PC-9 (cell line): ENCODE measurements around the gene FSTL1. TPM values are rescaled to one million over a fixed set of nuclear protein-coding genes. Genes with fewer than 3 reads are reported as not detected.

ENCODE experiments used
- BruUV-seq: library from RNA; stranded (reverse); fragments of 400-500 nt; replicated peaks from 2 replicates; lab custom pipeline; 2021; lab: Mats Ljungman, UMichigan
- CTCF ChIA-PET: fragments of 300-600 bp; sonication (Branson Sonifier 250); formaldehyde crosslinking; loops from one replicate; lab custom pipeline; 2022; ENCODE audit warnings: antibody characterized with exemption; lab: Charles Lee
- POLR2A ChIA-PET: fragments of 300-600 bp; sonication (Branson Sonifier 250); formaldehyde crosslinking; loops from one replicate; lab custom pipeline; 2022; ENCODE audit warnings: antibody characterized with exemption; ENCODE audit not compliant: unreplicated experiment; lab: Charles Lee
- DNase-seq, 2 experiments: peaks; one replicate each; pipeline versions ENCODE4 v3.0.0 to v3.0.0-alpha.2; 2015 to 2022; ENCODE audit warnings: mixed read lengths in 1 of 2
- H2AFZ ChIP-seq: fragments of 200-600 bp; sonication (generic); 2 replicates; pipeline ENCODE4 v1.8.1; 2017; ENCODE audit warnings: antibody characterized with exemption
- H3F3A ChIP-seq: fragments of 200-600 bp; sonication (generic); 2 replicates; pipeline ENCODE4 v1.8.1; 2017; ENCODE audit warnings: antibody characterized with exemption, mild to moderate bottlenecking, low read depth; ENCODE audit not compliant: insufficient read depth
- H3K27ac ChIP-seq: fragments of 200-600 bp; sonication (generic); 2 replicates; pipeline ENCODE4 v1.6.1; 2016; ENCODE audit warnings: mixed run types
- H3K27me3 ChIP-seq: fragments of 200-600 bp; sonication (generic); 2 replicates; pipeline ENCODE4 v1.6.1; 2016; ENCODE audit warnings: low read depth, mixed run types; ENCODE audit not compliant: insufficient read depth
- H3K36me3 ChIP-seq: fragments of 200-600 bp; sonication (generic); 2 replicates; pipeline ENCODE4 v1.6.1; 2016; ENCODE audit warnings: low read depth, mixed run types
- H3K4me1 ChIP-seq: fragments of 200-600 bp; sonication (generic); replicated peaks from 2 replicates; pipeline ENCODE4 v1.6.1; 2016; ENCODE audit warnings: mixed run types; ENCODE audit not compliant: insufficient read depth
- H3K4me2 ChIP-seq: fragments of 200-600 bp; sonication (generic); 2 replicates; pipeline ENCODE4 v1.6.1; 2017; ENCODE audit warnings: mixed run types
- H3K4me3 ChIP-seq: fragments of 200-600 bp; sonication (generic); 2 replicates; pipeline ENCODE4 v1.6.1; 2016; ENCODE audit warnings: mixed run types
- H3K79me2 ChIP-seq: fragments of 200-600 bp; sonication (generic); 2 replicates; pipeline ENCODE4 v1.6.1; 2017; ENCODE audit warnings: low read depth, mixed run types
- H3K9me2 ChIP-seq: fragments of 200-600 bp; sonication (generic); 2 replicates; pipeline ENCODE4 v1.8.1; 2017; ENCODE audit warnings: mild to moderate bottlenecking; ENCODE audit not compliant: insufficient read depth
- H3K9me3 ChIP-seq: fragments of 200-600 bp; sonication (generic); 2 replicates; pipeline ENCODE4 v1.8.1; 2016; ENCODE audit warnings: low read depth; ENCODE audit not compliant: insufficient read depth
- H4K20me1 ChIP-seq: fragments of 200-600 bp; sonication (generic); 2 replicates; pipeline ENCODE4 v1.8.1; 2017; ENCODE audit not compliant: insufficient read depth
- CTCF ChIP-seq: fragments of 200-600 bp; sonication (generic); conservative IDR thresholded peaks from 2 replicates; pipeline ENCODE4 v1.6.1; 2017; ENCODE audit warnings: mixed run types, antibody characterized with exemption, mild to moderate bottlenecking, moderate library complexity
- EZH2 ChIP-seq: fragments of 200-600 bp; sonication (generic); IDR thresholded peaks from 2 replicates; pipeline ENCODE4 v1.8.0; 2017; ENCODE audit warnings: antibody characterized with exemption, low read depth
- intact Hi-C: fragments of 100-400 bp; cut with micrococcal nuclease; formaldehyde crosslinking; loops from one replicate; pipeline ENCODE4 v1.10.0; 2022; ENCODE audit not compliant: unreplicated experiment
- total RNA-seq: library from RNA; stranded (reverse); gene quantifications from 2 replicates; pipeline ENCODE4 v1.2.3, GENCODE V29; 2021

Gene FSTL1
- total RNA-seq, 1 experiment from 2014 or later, result 225 TPM

GRCh38 chr3:120441776-120442175 lies 9.0 kb downstream of the FSTL1 start:
- DNase-seq, result no peak
- Histone ChIP-seq H3K27ac (no peak overlapping the region), H3K36me3 (no peaks in the 10 kb centered on the region), H3K27me3 (no peaks in the 10 kb centered on the region), H3K79me2 (peaks cover 9% of the 10 kb centered on the region), H3K9me3 (no peaks in the 10 kb centered on the region), H2AFZ (no peak overlapping the region), H3K9me2 (no peaks in the 10 kb centered on the region), H4K20me1 (no peaks in the 10 kb centered on the region), H3K4me1 (peaks cover 9% of the 10 kb centered on the region), H3K4me3 (no peak overlapping the region), H3K4me2 (no peak overlapping the region), H3F3A (peaks cover 4% of the 10 kb centered on the region)
- BruUV-seq, result no TSS peak
- intact Hi-C loops, result no loop called here
- ChIA-PET CTCF (interaction anchor here (0.5 kb wide), 1 partner anchor 9 kb away, joined by 3 read pairs; no protein-coding TSS in a partner anchor), POLR2A (interaction anchor here (0.7 kb wide), 1 partner anchor 117 kb away, joined by 3 read pairs; no protein-coding TSS in a partner anchor)
- TF ChIP-seq CTCF, result no peak
- TF ChIP-seq EZH2, result no peak

- no peak for DNase-seq
- Histone ChIP-seq H4K20me1 (no peaks in the 10 kb centered on the region), H3F3A (peaks cover 14% of the 10 kb centered on the region), H3K4me2 (no peak overlapping the region), H3K4me1 (peaks cover 20% of the 10 kb centered on the region), H3K27ac (no peak overlapping the region), H3K27me3 (no peaks in the 10 kb centered on the region), H3K79me2 (peaks cover 6% of the 10 kb centered on the region), H3K9me2 (no peaks in the 10 kb centered on the region), H2AFZ (no peak overlapping the region), H3K36me3 (no peaks in the 10 kb centered on the region), H3K9me3 (no peaks in the 10 kb centered on the region), H3K4me3 (no peak overlapping the region)
- POLR2A ChIA-PET, result no interaction called here
- TF ChIP-seq EZH2, result no peak
- no peak for TF ChIP-seq CTCF
- no TSS peak for BruUV-seq
- intact Hi-C loops, result no loop called here
- CTCF ChIA-PET, result no interaction called here
Measured at GRCh38 chr3:120440762-120441161, 10.0 kb downstream of the FSTL1 start.

GRCh38 chr3:120440001-120440703 lies 10.6 kb downstream of the FSTL1 start:
- H3K9me3 ChIP-seq, result no peaks in the 10 kb centered on the region
- H3K27ac ChIP-seq, result no peak overlapping the region
- no peaks in the 10 kb centered on the region for H3K27me3 ChIP-seq
- no peak for DNase-seq
- peaks cover 26% of the 10 kb centered on the region for H3K4me1 ChIP-seq
- no peak overlapping the region for H2AFZ ChIP-seq
- no peak overlapping the region for H3K4me3 ChIP-seq
- no peaks in the 10 kb centered on the region for H3K36me3 ChIP-seq
- H3K9me2 ChIP-seq, result no peaks in the 10 kb centered on the region
- intact Hi-C loops, result no loop called here
- peaks cover 6% of the 10 kb centered on the region for H3K79me2 ChIP-seq
- BruUV-seq, result no TSS peak
- H3F3A ChIP-seq, result peaks cover 19% of the 10 kb centered on the region
- POLR2A ChIA-PET, result interaction anchor here (0.7 kb wide), 1 partner anchor 238 kb away, joined by 12 read pairs; no protein-coding TSS in a partner anchor
- TF ChIP-seq EZH2, result no peak
- no peak for TF ChIP-seq CTCF
- no peak overlapping the region for H3K4me2 ChIP-seq
- no peaks in the 10 kb centered on the region for H4K20me1 ChIP-seq
- CTCF ChIA-PET, result no interaction called here
